ENCODE data around the gene ITFG2. TPM values are rescaled to one million over a fixed set of nuclear protein-coding genes. Genes with fewer than 3 reads are reported as not detected.
A peak's percentile ranks its signal among the peaks of the same experiment; 100 is the strongest.

Gene ITFG2
- total RNA-seq, 4 donors from 2014 or later, result 11.9 to 29.0 (median 22.1) TPM

- no peak for ATAC-seq
Measured at GRCh38 chr12:2775431-2775830, 37.0 kb upstream of the ITFG2 start.

GRCh38 chr12:2776129-2776806 lies 36.2 kb upstream of the ITFG2 start:
- ATAC-seq, result no peak
- WGBS, 2 donors (ENCODE audit: low coverage in 1 of 2), result 79 to 100% methylated on average over 5 to 7 of the region's 20 CpGs
- TF ChIP-seq EP300 (IDR thresholded peaks at IDR 0.05) (no peak), POLR2AphosphoS5 (IDR thresholded peaks at IDR 0.05) (no peak), POLR2A (IDR thresholded peaks at IDR 0.05) (no peak), CTCF (IDR thresholded peaks at IDR 0.05) (no peak)

More at GRCh38 chr12:2775431-2775830, 37.0 kb upstream of the ITFG2 start:
- Histone ChIP-seq H3K4me3 (no peak overlapping the region), H3K36me3 (peaks cover 0 to 3% of the 10 kb centered on the region in 2 donors), H3K27me3 (peaks cover 11% of the 10 kb centered on the region), H3K27ac (no peak overlapping the region), H3K4me1 (no peaks in the 10 kb centered on the region), H3K9me3 (no peaks in the 10 kb centered on the region)
- TF ChIP-seq CTCF (IDR thresholded peaks at IDR 0.05) (no peak), POLR2A (IDR thresholded peaks at IDR 0.05) (no peak), EP300 (IDR thresholded peaks at IDR 0.05) (no peak), POLR2AphosphoS5 (IDR thresholded peaks at IDR 0.05) (no peak)
- WGBS, 2 donors (ENCODE audit: low coverage in 1 of 2), result 100% methylated on average over 1 of the region's 8 CpGs; no CpG with 5 or more reads in 1 of the 2 donors

GRCh38 chr12:2779281-2779680 lies 33.2 kb upstream of the ITFG2 start:
- no peaks in the 10 kb centered on the region for H3K9me3 ChIP-seq
- no peaks in the 10 kb centered on the region for H3K36me3 ChIP-seq
- no peak overlapping the region for H3K27ac ChIP-seq
- peaks cover 20% of the 10 kb centered on the region for H3K27me3 ChIP-seq
- no peak for TF ChIP-seq EP300 (IDR thresholded peaks at IDR 0.05)
- no peak for TF ChIP-seq POLR2AphosphoS5 (IDR thresholded peaks at IDR 0.05)
- TF ChIP-seq POLR2A (IDR thresholded peaks at IDR 0.05), result no peak
- H3K4me1 ChIP-seq, result peaks cover 0 to 11% (median 0%) of the 10 kb centered on the region in 3 donors
- no peak for ATAC-seq
- 73% methylated on average over 2 of the region's 4 CpGs; no CpG with 5 or more reads in 1 of the 2 donors for WGBS, 2 donors (ENCODE audit: low coverage in 1 of 2)
- H3K4me3 ChIP-seq, result no peak overlapping the region

More at GRCh38 chr12:2776129-2776806, 36.2 kb upstream of the ITFG2 start:
- Histone ChIP-seq H3K27ac (no peak overlapping the region), H3K36me3 (peaks cover 0 to under 1% of the 10 kb centered on the region in 2 donors), H3K9me3 (no peaks in the 10 kb centered on the region), H3K4me1 (no peaks in the 10 kb centered on the region), H3K27me3 (peaks cover 11% of the 10 kb centered on the region), H3K4me3 (no peak overlapping the region)

- Histone ChIP-seq H3K4me1 (peaks cover 0 to 12% (median 0%) of the 10 kb centered on the region in 3 donors), H3K27me3 (peaks cover 13% of the 10 kb centered on the region), H3K36me3 (no peaks in the 10 kb centered on the region), H3K9me3 (no peaks in the 10 kb centered on the region), H3K4me3 (peak overlapping the region in 1 of 2 donors; percentile 34), H3K27ac (no peak overlapping the region)
- 27 to 28% methylated on average over 5 to 12 of the region's 25 CpGs for WGBS, 2 donors (ENCODE audit: low coverage in 1 of 2)
- peak; percentile 89 for ATAC-seq
- no peak for TF ChIP-seq EP300 (IDR thresholded peaks at IDR 0.05)
- no peak for TF ChIP-seq POLR2A (IDR thresholded peaks at IDR 0.05)
- peak; percentile 51 to 93 (median 72) for TF ChIP-seq CTCF (IDR thresholded peaks at IDR 0.05)
Measured at GRCh38 chr12:2783936-2784600, 28.4 kb upstream of the ITFG2 start.

- H3K4me3 ChIP-seq, result no peak overlapping the region
- H3K4me1 ChIP-seq, result peaks cover 0 to 12% (median 0%) of the 10 kb centered on the region in 3 donors
- H3K27ac ChIP-seq, result no peak overlapping the region
- TF ChIP-seq CTCF (IDR thresholded peaks at IDR 0.05), result no peak
- no peak for ATAC-seq
- peaks cover 13% of the 10 kb centered on the region for H3K27me3 ChIP-seq
- H3K36me3 ChIP-seq, result no peaks in the 10 kb centered on the region
- 31 to 73% methylated on average over 2 to 5 of the region's 5 CpGs for WGBS, 2 donors (ENCODE audit: low coverage in 1 of 2)
- no peaks in the 10 kb centered on the region for H3K9me3 ChIP-seq
Measured at GRCh38 chr12:2785017-2785416, 27.5 kb upstream of the ITFG2 start.
